ENCODE results near the gene RGS10.

Gene RGS10

GRCh38 chr10:119526621-119527592 lies 15.6 kb downstream of the RGS10 start:
- TF ChIP-seq CTCF (IDR thresholded peaks at IDR 0.05; ENCODE audit: control insufficient read depth, extremely low read depth, insufficient read depth): no peak
- H3K4me3 ChIP-seq (ENCODE audit: low read depth, low read length): no peak overlapping the region
- DNase-seq (ENCODE audit: low read depth): no peak

- H3K4me3 ChIP-seq (ENCODE audit: low read depth, low read length): no peak overlapping the region
- no peak for TF ChIP-seq CTCF (IDR thresholded peaks at IDR 0.05; ENCODE audit: control insufficient read depth, extremely low read depth, insufficient read depth)
- no peak for DNase-seq (ENCODE audit: low read depth)
Observed at GRCh38 chr10:119526149-119526548, 16.4 kb downstream of the RGS10 start.

- DNase-seq (ENCODE audit: low read depth): no peak
- no peak for TF ChIP-seq CTCF (IDR thresholded peaks at IDR 0.05; ENCODE audit: control insufficient read depth, extremely low read depth, insufficient read depth)
- H3K4me3 ChIP-seq (ENCODE audit: low read depth, low read length): no peak overlapping the region
Observed at GRCh38 chr10:119525116-119525515, 17.4 kb downstream of the RGS10 start.

GRCh38 chr10:119524720-119525070 lies 17.8 kb downstream of the RGS10 start:
- DNase-seq (ENCODE audit: low read depth): no peak
- no peak overlapping the region for H3K4me3 ChIP-seq (ENCODE audit: low read depth, low read length)
- no peak for TF ChIP-seq CTCF (IDR thresholded peaks at IDR 0.05; ENCODE audit: control insufficient read depth, extremely low read depth, insufficient read depth)

GRCh38 chr10:119523895-119524719 lies 18.4 kb downstream of the RGS10 start:
- H3K4me3 ChIP-seq (ENCODE audit: low read depth, low read length): no peak overlapping the region

More at GRCh38 chr10:119523895-119524719, 18.4 kb downstream of the RGS10 start:
- no peak for TF ChIP-seq CTCF (IDR thresholded peaks at IDR 0.05; ENCODE audit: control insufficient read depth, extremely low read depth, insufficient read depth)
- DNase-seq (ENCODE audit: low read depth): no peak
